Forelimb muscle (tissue), 1 donor: ENCODE data around the gene ZNF845. TPM values are rescaled to one million over a fixed set of nuclear protein-coding genes. Genes with fewer than 3 reads are reported as not detected.
"Not testable (repeated sequence)": the region's sequence is repeated elsewhere in the genome, so short reads cannot be mapped to it uniquely, and the experiment has no call there.

Experiments used
- DNase-seq: peaks from one replicate; pipeline ENCODE4 v3.0.0-alpha.2; 2013; ENCODE audit warnings: low read depth
- polyA plus RNA-seq: library from polyadenylated mRNA; unstranded; fragments of 120-200 nt; gene quantifications from one replicate; pipeline ENCODE4 v1.2.1, GENCODE V29; 2013; ENCODE audit not compliant: insufficient read length

ZNF845 gene
- polyA plus RNA-seq, 1 donor = 5.1 TPM

DNA sequence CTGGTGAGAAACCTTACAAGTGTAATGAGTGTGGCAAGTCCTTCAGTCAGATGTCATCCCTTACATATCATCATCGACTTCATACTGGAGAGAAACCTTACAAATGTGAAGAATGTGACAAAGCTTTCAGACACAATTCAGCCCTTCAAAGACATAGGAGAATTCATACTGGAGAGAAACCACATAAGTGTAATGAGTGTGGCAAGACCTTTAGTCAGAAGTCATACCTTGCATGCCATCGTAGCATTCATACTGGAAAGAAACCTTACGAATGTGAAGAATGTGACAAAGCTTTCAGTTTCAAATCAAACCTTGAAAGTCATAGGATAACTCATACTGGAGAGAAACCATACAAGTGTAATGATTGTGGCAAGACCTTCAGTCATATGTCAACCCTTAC, 47.8 kb downstream of the ZNF845 start:
- no peak for DNase-seq

DNA sequence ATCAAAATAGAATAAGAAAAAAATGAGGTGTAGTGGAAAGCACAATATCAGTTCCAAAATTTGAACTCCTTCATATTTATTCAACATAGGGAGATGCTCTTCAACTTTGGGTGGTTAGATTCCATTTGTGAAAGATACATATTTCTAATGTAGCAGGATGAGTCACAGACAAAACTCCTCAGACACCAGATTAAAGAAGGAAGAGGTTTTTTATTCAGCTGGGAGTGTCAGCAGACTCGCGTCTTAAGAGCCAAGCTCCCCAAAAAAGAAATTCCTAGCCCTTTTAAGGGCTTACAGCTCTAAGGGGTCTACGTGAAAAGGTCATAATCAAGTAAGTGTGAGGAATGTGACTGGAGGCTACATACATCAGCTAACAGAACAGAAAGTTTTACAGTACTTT, 54.6 kb downstream of the ZNF845 start:
- no peak for DNase-seq

DNA sequence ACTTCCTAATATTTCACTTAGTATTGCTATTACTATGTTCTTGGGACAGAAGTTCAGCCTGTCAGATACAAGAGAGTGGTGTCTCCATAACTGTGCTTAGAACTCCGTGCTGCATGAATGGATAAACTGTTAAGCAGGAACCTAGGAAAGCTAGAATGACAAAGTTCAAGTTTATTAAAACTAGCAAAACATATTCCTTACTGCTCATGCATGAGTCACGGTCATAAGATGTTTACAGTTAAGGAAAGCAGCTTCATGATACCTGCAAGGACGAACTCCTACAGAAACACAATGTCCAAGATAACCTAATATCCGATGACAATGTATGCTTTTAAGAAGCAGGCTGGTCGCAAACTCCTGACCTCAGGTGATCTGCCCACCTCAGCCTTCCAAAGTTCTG, 55.4 kb downstream of the ZNF845 start:
- DNase-seq = no peak

DNA sequence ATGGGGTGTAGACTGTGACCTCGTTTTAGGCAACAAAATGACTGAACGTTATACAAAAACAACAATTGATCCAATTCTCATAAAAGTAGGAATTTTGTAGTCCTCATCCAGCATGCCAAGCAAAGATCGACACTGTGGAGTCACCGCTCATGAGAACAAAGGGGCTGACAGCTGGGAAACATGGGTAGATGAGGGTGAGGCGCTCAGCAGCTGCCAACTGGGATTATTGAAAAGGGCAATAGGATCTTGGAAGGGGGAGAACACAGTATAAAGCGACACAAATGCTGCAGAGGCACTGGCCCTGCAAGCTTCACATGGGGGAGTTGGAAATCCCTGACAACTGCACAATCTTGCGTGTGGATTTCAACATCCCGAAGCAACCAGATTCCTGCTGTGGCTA, 56.0 kb downstream of the ZNF845 start:
- DNase-seq = no peak

DNA sequence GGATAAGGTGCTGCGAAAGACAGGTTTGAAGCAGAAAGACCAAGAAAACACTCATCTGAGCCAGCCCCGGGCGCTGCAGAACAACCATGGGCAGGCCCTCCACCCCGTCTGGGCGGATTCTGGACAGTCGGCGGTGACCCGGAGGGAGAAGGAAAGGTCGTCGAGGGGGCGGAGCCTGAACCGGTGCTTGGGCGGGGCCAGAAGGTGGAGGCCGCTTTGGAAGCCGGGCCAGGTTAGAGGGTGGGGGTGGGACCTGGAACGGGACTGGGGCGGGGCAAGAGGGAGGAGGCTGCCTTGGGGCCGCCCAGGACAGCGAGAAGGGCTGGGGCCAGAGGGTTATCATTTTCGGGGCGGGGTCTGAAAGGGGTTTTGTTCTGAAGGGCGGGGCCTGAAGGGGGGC, 56.4 kb downstream of the ZNF845 start:
- DNase-seq = no peak

DNA sequence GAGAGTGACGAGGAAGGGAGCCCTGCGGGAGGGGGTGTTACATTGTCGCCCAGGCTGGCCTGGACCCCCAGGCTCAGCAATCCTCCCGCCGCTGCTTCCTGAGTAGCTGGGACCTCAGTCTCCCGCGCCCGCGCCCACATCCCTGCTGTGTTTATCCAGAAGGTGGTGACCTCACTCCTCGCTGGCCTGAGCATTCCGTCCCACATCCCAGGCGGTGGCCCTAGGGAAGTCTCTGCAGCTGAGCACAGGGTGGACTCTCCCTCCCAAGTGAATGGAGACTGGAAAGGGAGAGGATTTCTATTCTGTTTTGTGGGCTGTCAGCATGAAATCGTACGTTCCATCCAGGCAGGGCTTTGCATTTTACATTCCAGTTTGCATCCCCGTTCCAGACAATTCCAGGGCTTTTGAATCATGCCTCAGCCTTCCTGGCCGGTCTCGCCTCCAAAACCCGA, 61.0 kb downstream of the ZNF845 start:
- no peak for DNase-seq

DNA sequence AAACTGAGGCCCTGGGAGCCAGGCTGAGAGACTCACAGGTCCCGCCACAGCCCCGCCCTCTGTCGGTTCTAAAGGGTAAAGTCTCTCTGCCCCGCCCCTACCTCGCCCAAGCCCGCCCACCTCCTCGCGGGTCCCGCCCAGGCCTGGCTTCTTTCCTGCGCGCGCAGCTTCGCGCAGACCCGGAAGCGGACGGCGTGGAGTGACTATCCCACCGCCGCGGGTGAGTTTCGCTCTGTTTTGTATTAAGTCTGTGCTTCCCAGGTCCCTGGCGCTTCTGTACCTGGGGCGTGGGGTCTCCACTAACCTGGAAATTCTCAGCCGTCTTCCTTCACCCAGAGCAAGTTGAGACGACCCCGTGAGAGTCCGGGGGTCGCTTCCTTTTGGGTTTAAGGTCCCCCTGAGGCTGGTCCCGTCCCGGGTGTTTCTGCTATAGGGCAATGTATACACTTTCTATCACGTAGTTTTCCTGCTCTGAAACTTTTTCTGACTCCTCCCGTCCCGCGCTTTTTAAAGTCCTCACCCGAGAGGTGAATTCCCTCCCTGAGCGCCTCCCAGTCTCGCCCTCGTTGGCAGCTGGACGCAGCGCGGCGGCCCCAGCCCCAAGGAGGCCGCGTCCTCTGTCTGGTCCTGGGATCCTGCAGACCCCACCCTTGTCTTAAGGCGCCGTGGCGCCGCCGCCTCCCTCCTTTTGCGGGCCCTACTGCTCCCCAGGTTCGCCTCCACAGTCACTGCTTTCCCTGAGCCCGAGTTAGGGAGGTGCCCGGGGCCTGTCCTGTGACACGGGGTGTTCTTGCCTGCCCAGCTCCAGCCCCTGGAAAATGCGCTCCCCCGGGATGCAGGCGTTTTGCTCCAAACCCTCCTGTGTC, 61.7 kb downstream of the ZNF845 start, which contains the start of gene ZNF765:
TSS of gene ZNF765 (plus strand) at position 176 of the 866 bp plus-strand sequence. CDS start 2,867 bp downstream, outside the sequence.
- peak; percentile 66 for DNase-seq

DNA sequence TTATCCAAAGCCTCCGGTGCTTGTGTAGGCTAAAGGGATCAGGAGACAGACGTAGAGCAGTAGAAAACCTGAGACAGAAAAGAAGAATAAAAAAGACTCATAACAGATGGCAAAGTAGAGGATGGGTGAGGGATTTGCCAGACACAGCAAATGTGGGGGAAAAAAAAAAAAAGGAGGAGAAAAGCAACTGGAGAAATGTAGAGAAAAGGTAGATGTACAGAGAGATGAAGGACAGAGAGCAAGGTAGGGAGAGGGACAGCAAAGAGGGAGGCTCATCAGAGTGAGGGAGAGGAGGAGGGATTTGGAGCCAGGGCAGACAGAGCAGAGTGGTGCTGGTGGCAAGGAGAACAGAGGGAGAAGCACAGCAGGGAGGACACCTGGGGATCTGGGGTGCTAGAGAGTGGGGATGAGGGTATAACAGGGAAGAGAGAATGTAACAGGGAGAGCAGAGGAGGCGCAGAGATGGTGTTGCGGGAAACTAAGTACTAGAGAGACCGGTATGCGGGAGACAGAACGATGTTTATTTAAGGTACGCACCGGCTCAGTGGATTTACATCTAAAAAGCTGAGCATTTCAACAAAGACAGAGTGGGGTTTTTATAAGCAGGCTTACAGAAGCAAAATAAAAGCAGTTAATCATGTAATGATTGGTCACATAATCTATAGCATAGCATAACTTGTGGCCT, 62.4 kb downstream of the ZNF845 start:
- not testable (repeated sequence) for DNase-seq

DNA sequence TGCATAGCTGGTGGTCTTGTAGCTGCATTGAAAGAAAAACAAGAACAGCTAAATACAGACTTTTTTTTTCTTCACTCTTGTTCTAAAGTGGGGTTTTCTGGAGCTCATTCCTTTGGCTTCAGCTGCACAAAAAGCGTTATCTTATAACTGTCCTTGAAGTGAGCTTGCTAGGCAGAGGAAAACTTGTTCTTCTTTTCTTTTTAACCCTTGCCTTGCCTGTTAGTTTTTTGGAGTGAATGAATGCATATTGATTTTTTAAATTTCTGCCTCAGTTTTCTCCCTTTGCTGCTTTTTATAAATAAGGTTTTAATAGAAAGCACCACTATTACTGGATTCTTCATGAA, 62.9 kb downstream of the ZNF845 start:
- DNase-seq = no peak

DNA sequence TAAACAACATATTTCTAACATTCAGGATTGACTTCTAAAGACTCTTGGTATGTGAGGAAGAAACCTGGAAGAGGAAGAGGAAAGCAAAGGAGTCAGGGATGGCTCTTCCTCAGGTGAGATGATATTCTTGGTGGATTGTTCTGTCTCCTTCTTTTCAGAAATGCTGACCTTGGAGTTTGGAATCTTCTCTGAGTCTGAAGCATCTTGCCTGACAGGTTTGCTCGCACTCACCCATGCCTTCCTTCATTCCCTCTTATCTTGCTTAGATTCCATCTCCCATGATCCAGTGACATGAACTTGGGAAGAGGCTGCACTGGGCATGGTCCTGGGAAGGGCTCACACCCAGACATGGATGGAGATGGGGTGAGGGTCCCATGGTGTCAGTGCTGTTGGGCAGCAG, 64.4 kb downstream of the ZNF845 start:
- not testable (repeated sequence) for DNase-seq

Other genes with a start within 250 kb of the ZNF845 start
- gene ZNF160, start 230.3 kb upstream of the ZNF845 start, polyA plus RNA-seq = 19.4 TPM
- gene ZNF415, start 200.8 kb upstream of the ZNF845 start, polyA plus RNA-seq = 10.4 TPM
- gene ZNF347, start 174.7 kb upstream of the ZNF845 start, polyA plus RNA-seq = 6.9 TPM
- 3.9 TPM for gene ZNF665, start 140.4 kb upstream of the ZNF845 start, polyA plus RNA-seq
- gene ZNF677, start 78.9 kb upstream of the ZNF845 start, polyA plus RNA-seq = 26.4 TPM
- not detected for gene VN1R2, start 75.5 kb upstream of the ZNF845 start, polyA plus RNA-seq
- gene VN1R4, start 66.0 kb upstream of the ZNF845 start, polyA plus RNA-seq = not detected
- 5.8 TPM for gene ZNF525, start 32.0 kb downstream of the ZNF845 start, polyA plus RNA-seq
- gene ZNF765, start 61.4 kb downstream of the ZNF845 start, polyA plus RNA-seq = 10.4 TPM
- 9.5 TPM for gene ZNF761, start 98.2 kb downstream of the ZNF845 start, polyA plus RNA-seq
- 3.0 TPM for gene ZNF813, start 134.0 kb downstream of the ZNF845 start, polyA plus RNA-seq
- gene ZNF331, start 204.4 kb downstream of the ZNF845 start, polyA plus RNA-seq = 13.1 TPM